ENCODE measurements around the gene GLTP. TPM values are rescaled to one million over a fixed set of nuclear protein-coding genes. Genes with fewer than 3 reads are reported as not detected.

Gene GLTP
- total and polyA plus RNA-seq, 2 experiments from 2014 or later, result 92.8 to 96.5 TPM

DNA sequence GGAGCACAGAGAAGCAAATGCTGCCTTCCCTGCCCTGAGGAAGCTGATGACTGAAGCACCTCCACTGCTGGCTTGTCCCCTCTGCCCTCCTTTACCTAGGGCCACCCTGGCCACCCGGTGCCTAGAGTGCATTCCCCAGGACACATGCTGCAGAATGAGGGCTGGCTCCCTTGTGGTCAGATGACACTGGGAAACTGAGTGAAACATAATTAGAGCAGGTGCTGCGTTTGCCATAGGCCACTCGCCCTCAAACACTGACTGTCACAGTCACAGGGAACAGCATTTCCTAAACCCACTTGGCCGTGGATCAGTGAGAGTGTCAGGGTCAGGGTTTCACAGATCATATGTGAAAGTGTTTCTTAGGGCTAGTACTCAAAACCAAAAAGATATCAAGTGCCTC, 35.7 kb upstream of the GLTP start:
- in situ Hi-C loops (cut with MboI), result no loop called here
- no peaks in the 10 kb centered on the region for H3K9me2 ChIP-seq (ENCODE audit: insufficient read depth)
- no peak overlapping the region for H3K9ac ChIP-seq
- no peaks in the 10 kb centered on the region for H3F3A ChIP-seq (ENCODE audit: insufficient read depth)
- no peak for TF ChIP-seq EZH2 (IDR thresholded peaks at IDR 0.05; ENCODE audit: insufficient read depth, poor library complexity, severe bottlenecking)
- TF ChIP-seq EZH2phosphoT487 (IDR thresholded peaks at IDR 0.05; ENCODE audit: insufficient read depth, low read depth), result no peak
- WGBS, 2 experiments (ENCODE audit: low coverage in 1 of 2, low lambda C conversion rate in 2 of 2, missing lambda C conversion rate in 2 of 2), result 95 to 97% methylated on average over 4 of the region's 4 CpGs
- no peaks in the 10 kb centered on the region for H3K4me1 ChIP-seq (ENCODE audit: insufficient read depth)
- no peaks in the 10 kb centered on the region for H3K79me2 ChIP-seq (ENCODE audit: insufficient read depth)
- no peaks in the 10 kb centered on the region for H3K9me3 ChIP-seq (ENCODE audit: low read depth)
- no peaks in the 10 kb centered on the region for H4K20me1 ChIP-seq (ENCODE audit: insufficient read depth)
- no peak overlapping the region for H2AFZ ChIP-seq
- no peaks in the 10 kb centered on the region for H3K27me3 ChIP-seq (replicated peaks; ENCODE audit: insufficient read depth)
- DNase-seq, result no peak
- H3K36me3 ChIP-seq (ENCODE audit: low read depth), result 0 out of 2 replicates have a peak, but pooled peaks cover 17% of the 10 kb centered on the region
- H3K4me2 ChIP-seq (ENCODE audit: unreplicated experiment), result no peak overlapping the region
- no peak overlapping the region for H3K4me3 ChIP-seq
- no peak overlapping the region for H3K27ac ChIP-seq

- no peaks in the 10 kb centered on the region for H3K9me2 ChIP-seq (ENCODE audit: insufficient read depth)
- no peaks in the 10 kb centered on the region for H4K20me1 ChIP-seq (ENCODE audit: insufficient read depth)
- in situ Hi-C loops (cut with MboI), result no loop called here
- no peak overlapping the region for H3K9ac ChIP-seq
- no peak overlapping the region for H2AFZ ChIP-seq
- no peak for DNase-seq
- no peak overlapping the region for H3K4me3 ChIP-seq
- H3K4me2 ChIP-seq (ENCODE audit: unreplicated experiment), result no peak overlapping the region
- H3K79me2 ChIP-seq (ENCODE audit: insufficient read depth), result no peaks in the 10 kb centered on the region
- no peaks in the 10 kb centered on the region for H3K27me3 ChIP-seq (replicated peaks; ENCODE audit: insufficient read depth)
- no peak for TF ChIP-seq EZH2phosphoT487 (IDR thresholded peaks at IDR 0.05; ENCODE audit: insufficient read depth, low read depth)
- TF ChIP-seq EZH2 (IDR thresholded peaks at IDR 0.05; ENCODE audit: insufficient read depth, poor library complexity, severe bottlenecking), result no peak
- 78 to 83% methylated on average over 25 to 26 of the region's 26 CpGs for WGBS, 2 experiments (ENCODE audit: low coverage in 1 of 2, low lambda C conversion rate in 2 of 2, missing lambda C conversion rate in 2 of 2)
- H3F3A ChIP-seq (ENCODE audit: insufficient read depth), result no peaks in the 10 kb centered on the region
- no peaks in the 10 kb centered on the region for H3K9me3 ChIP-seq (ENCODE audit: low read depth)
- H3K27ac ChIP-seq, result no peak overlapping the region
- H3K4me1 ChIP-seq (ENCODE audit: insufficient read depth), result no peaks in the 10 kb centered on the region
- 0 out of 2 replicates have a peak, but pooled peaks cover 17% of the 10 kb centered on the region for H3K36me3 ChIP-seq (ENCODE audit: low read depth)
Observed at GRCh38 chr12:109915171-109916040, 35.1 kb upstream of the GLTP start.

DNA sequence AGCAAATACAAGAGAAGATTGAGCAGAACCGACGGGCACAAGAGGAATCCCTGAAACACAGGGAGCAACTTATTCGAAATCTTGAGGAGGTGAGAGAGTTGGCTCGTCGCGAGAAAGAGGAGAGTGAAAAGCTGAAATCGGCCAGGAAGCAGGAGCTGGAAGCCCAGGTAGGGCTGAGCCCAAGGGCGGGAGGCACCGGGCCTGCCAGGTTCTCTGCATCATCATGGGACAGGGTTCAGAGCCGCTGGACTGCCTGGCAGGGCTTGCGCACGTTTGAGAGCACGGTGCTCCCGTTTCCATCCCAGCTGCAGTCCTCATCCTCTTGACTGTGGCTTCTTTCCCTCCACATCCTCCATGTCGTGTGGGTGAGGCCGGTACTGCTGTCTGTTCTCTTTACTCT, 34.1 kb upstream of the GLTP start:
- H3K9me2 ChIP-seq (ENCODE audit: insufficient read depth), result no peaks in the 10 kb centered on the region
- H2AFZ ChIP-seq, result no peak overlapping the region
- H3F3A ChIP-seq (ENCODE audit: insufficient read depth), result no peaks in the 10 kb centered on the region
- no peaks in the 10 kb centered on the region for H3K79me2 ChIP-seq (ENCODE audit: insufficient read depth)
- no peak overlapping the region for H3K4me2 ChIP-seq (ENCODE audit: unreplicated experiment)
- no peak overlapping the region for H3K4me3 ChIP-seq
- H4K20me1 ChIP-seq (ENCODE audit: insufficient read depth), result no peaks in the 10 kb centered on the region
- H3K36me3 ChIP-seq (ENCODE audit: low read depth), result 0 out of 2 replicates have a peak, but pooled peaks cover 17% of the 10 kb centered on the region
- H3K4me1 ChIP-seq (ENCODE audit: insufficient read depth), result no peaks in the 10 kb centered on the region
- in situ Hi-C loops (cut with MboI), result no loop called here
- no peak for TF ChIP-seq EZH2 (IDR thresholded peaks at IDR 0.05; ENCODE audit: insufficient read depth, poor library complexity, severe bottlenecking)
- no peak for TF ChIP-seq EZH2phosphoT487 (IDR thresholded peaks at IDR 0.05; ENCODE audit: insufficient read depth, low read depth)
- H3K27me3 ChIP-seq (replicated peaks; ENCODE audit: insufficient read depth), result no peaks in the 10 kb centered on the region
- DNase-seq, result no peak
- WGBS, 2 experiments (ENCODE audit: low coverage in 1 of 2, low lambda C conversion rate in 2 of 2, missing lambda C conversion rate in 2 of 2), result 96% methylated on average over 16 of the region's 16 CpGs
- H3K9ac ChIP-seq, result no peak overlapping the region
- H3K9me3 ChIP-seq (ENCODE audit: low read depth), result no peaks in the 10 kb centered on the region
- no peak overlapping the region for H3K27ac ChIP-seq

DNA sequence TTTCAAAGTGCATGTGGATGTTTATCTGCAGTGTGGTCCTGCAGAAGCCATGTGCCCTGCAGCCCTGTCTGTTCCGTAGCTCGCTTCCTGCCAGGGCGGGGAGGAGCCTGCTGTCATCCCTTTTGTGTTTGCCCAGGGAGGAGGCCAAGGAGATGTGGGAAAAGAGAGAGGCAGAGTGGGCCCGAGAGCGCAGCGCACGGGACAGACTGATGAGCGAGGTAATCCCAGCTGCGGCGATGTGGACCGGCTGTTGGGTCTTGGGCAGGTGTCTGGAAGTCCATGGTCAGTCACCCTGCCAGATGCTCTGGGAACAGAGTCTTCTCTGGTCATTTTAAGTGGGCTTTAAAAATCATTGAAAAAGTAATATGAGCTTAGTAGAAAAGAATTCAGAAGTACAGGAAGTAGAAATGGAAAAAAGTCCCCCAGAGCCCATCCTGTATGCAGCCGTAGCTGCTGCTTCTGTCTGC, 32.5 kb upstream of the GLTP start:
- no peaks in the 10 kb centered on the region for H3K4me1 ChIP-seq (ENCODE audit: insufficient read depth)
- no peaks in the 10 kb centered on the region for H3K9me3 ChIP-seq (ENCODE audit: low read depth)
- H3K79me2 ChIP-seq (ENCODE audit: insufficient read depth), result no peaks in the 10 kb centered on the region
- in situ Hi-C loops (cut with MboI), result no loop called here
- H2AFZ ChIP-seq, result no peak overlapping the region
- H3K36me3 ChIP-seq (ENCODE audit: low read depth), result 0 out of 2 replicates have a peak, but pooled peaks cover 16% of the 10 kb centered on the region
- no peak overlapping the region for H3K9ac ChIP-seq
- H3K27me3 ChIP-seq (replicated peaks; ENCODE audit: insufficient read depth), result no peaks in the 10 kb centered on the region
- 88 to 90% methylated on average over 12 of the region's 12 CpGs for WGBS, 2 experiments (ENCODE audit: low coverage in 1 of 2, low lambda C conversion rate in 2 of 2, missing lambda C conversion rate in 2 of 2)
- H3K4me2 ChIP-seq (ENCODE audit: unreplicated experiment), result no peak overlapping the region
- H3K27ac ChIP-seq, result no peak overlapping the region
- no peaks in the 10 kb centered on the region for H3F3A ChIP-seq (ENCODE audit: insufficient read depth)
- no peak overlapping the region for H3K4me3 ChIP-seq
- no peaks in the 10 kb centered on the region for H4K20me1 ChIP-seq (ENCODE audit: insufficient read depth)
- TF ChIP-seq EZH2 (IDR thresholded peaks at IDR 0.05; ENCODE audit: insufficient read depth, poor library complexity, severe bottlenecking) (no peak), EZH2phosphoT487 (IDR thresholded peaks at IDR 0.05; ENCODE audit: insufficient read depth, low read depth) (no peak)
- H3K9me2 ChIP-seq (ENCODE audit: insufficient read depth), result no peaks in the 10 kb centered on the region
- no peak for DNase-seq
